Endometrium (tissue), 2 donors: Measurements from ENCODE around the gene KCTD5.
"Not testable (repeated sequence)": the region's sequence is repeated elsewhere in the genome, so short reads cannot be mapped to it uniquely, and the experiment has no call there.

Experiments
- FAIRE-seq: peaks from 2 replicates; lab custom pipeline; 2012; peaks lifted over from hg19 to GRCh38; lab: Jason Lieb, UNC
- donor health status: control.
- donor health status: control.

The KCTD5 gene

DNA sequence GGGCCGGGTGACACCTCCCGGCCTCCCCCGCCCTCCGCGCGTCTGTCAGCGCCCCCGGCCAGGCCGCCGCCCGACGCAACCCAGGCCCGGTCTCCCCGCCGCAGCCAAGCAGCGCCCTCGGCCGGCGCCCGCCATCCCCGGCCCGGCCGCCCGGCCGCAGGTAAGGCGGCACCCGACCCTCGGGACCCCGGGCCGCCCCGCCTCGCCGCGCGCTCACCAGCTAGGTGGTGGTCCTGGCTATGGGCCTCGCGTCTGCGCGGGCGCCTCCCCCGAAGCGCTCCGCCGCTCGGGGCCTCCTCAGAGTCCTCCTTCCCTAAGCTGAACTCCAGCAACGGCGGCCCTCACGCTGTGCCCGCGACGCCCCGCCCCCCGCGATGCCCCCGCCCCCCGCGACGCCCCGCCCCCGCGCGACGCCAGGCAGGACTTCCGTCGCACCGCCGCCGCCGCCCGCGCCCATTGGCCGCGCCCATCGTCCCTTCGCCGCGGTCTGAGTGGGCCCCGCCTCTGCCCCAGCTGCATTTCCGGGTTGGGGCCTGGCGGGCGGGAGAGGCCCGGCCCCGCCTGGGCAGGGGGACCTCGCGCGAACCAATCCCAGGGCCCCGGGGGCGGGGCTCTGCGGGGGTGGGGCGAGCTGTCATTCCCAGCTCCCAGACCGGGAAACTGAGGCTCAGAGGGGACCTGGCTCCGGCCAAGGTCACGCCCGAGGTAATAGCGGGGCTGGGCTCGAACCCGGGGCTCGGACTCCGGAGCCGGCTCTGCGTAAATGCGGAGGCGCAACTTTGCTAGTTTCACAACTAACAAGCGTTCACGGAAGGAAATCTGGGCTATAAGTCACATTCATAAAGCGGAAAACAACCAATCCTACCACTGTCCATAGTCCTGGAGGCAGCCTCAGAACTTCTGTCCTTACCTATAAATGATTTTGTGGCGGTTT lies 9.0 kb upstream of the KCTD5 start:
- no peak for FAIRE-seq

DNA sequence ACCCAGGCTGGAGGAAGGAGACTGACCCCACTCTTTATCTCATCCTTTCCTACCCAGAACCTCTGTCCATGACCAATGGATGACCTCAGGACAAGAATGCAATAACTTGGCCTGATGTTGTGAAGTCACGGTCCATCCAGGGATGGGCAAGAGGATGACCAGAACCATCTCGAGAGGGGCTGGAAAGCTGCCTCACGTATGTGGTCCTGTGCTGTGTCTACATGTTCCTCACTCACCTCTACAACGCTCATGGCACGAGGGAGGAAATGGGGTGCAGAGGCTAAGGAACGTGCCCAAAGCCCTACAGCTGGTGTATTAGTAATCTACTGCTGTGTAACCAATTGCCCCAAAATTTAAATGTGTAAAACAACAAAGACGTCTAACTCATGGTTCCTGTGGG lies 7.3 kb upstream of the KCTD5 start:
- FAIRE-seq, result no peak

GRCh38 chr16:2675714-2676113 lies 6.6 kb upstream of the KCTD5 start:
- FAIRE-seq, result no peak

DNA sequence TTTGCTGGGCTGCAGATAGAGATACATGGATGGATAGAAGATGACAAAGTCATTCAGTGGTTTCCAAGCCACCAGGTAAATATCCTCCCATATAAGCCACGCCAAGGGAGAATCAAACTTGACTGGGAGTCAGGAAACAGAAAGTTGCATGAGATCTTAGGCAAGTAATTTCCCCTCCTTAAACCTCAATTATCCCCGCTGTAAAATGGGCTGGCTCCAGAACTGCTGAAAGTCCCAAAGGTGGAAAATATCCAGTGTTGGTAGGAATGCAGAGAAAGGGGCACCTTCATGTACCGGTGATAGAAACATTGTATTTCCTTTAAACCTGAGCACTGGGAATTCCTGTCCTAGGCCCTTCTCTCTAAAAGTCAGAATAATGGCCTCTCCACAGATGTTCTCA lies 5.4 kb upstream of the KCTD5 start:
- not testable (repeated sequence) for FAIRE-seq

DNA sequence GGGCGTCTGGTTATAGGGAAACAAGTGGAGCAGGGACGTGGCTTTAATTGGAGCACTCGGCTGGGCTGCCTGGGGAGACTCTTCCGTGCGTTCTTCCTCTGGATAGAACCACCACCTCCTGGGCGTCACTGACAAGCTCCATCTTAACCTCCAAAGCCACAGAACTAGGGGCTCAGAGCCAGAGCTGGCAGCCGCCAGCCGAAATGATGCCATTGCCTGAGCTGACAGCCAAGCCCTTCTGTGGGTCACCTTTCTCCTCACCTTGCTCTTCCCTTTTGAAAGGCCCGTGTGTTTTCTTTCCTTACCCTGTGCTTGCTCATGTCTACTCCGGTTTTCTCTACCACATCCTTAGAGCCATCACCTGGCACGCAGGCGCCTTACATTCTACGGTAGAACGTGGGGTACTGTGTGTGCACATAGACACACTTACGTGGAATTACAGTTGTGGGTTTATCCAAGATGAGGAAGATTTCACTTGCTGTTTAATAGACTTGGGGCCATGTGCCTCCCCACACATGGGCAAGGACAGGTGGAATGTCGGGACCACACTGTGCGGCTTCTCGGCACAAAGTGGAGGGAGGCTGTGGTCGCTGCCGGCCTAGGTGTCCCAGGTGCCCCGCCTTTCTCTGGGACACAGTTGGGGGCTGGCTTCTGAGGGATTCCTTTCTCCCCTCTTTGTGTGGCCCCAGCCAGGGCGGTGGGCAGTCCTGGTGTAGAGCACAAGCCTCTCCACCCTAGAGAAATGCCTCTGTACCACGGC lies 3.9 kb upstream of the KCTD5 start:
- FAIRE-seq, result not testable (repeated sequence)

DNA sequence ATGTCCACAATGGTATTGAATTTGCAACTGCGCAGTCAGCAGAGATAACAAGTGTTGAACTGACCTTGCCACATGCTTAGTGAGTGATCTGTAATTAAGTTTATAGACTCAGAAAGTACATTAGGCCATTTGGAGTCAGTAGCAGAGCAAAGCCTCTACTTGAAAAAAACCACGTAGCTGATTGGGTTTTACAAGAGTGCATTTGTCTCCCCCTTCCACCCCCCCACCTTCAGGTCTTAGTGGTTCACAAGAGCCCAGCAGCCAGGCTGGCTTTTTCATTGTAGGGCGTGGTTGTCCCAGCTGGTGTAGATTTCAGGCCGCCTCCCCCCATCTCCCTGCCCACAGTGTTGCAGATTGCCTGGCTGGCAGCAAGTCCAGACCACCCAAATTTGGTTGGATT lies 2.4 kb upstream of the KCTD5 start:
- FAIRE-seq, result not testable (repeated sequence)

DNA sequence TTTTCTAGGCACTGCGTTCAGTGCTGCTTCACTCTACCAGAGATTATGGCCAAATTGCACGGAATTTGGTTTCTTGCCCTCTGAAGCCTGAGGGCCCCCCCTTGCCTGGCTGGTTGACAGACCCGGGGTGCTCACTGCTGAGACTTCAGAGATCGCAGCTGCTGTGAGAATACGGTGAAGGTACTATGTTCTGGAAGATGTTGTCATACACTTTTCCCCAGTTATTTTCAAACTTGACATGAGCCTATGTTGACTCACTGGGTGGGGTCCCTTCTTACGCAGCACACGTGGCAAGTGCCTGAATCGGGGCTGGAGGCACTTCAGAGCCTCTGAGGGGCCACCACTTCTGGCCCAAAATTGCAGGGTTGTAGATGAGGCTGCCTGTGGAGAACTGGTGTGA lies 2.0 kb upstream of the KCTD5 start:
- FAIRE-seq, result not testable (repeated sequence)

DNA sequence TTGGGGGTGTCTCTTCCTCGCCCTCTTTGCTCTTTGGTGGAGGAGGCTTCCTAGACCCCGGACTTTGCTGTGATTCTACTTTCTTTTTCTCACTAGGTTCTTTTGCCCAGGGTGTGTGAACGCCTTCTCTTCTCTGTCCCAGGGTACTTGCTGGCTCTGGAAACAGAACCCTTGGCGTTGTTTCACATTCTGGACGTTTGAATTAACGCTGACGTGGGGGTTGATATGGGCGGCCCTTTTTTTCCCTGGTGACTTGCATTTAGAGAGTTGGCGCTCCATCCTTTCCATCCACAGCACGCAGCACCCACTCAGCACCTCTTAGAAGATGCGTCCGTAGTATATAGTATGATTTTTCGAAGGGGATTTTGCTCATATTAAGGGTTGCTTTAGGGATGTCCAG lies 718 bp downstream of the KCTD5 start:
- FAIRE-seq, result not testable (repeated sequence)

DNA sequence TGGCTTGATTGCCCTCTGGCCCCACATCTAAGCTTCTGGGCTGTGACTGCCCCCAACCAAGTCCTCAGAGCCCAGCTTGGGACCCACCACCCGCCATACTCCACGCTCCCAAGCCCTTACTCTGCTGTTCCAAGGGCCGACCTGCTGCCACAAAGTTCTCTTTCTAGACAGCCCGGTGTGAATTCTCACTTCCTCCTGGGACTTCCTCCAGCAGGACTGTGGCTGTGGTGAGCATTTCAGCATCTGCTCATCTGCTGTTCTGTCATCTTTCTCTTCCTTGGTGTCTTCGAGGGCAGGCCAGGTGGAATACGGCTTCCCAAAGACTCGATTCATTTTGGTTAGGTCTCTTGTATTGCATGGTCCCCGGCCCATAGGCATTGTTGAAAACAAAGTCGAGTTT lies 3.8 kb downstream of the KCTD5 start:
- FAIRE-seq, result not testable (repeated sequence)

- no peak for FAIRE-seq
These were observed 4.7 kb downstream of the KCTD5 start for GRCh38 chr16:2686912-2687507.

- no peak for FAIRE-seq
These were observed 5.4 kb downstream of the KCTD5 start for GRCh38 chr16:2687531-2688308.

DNA sequence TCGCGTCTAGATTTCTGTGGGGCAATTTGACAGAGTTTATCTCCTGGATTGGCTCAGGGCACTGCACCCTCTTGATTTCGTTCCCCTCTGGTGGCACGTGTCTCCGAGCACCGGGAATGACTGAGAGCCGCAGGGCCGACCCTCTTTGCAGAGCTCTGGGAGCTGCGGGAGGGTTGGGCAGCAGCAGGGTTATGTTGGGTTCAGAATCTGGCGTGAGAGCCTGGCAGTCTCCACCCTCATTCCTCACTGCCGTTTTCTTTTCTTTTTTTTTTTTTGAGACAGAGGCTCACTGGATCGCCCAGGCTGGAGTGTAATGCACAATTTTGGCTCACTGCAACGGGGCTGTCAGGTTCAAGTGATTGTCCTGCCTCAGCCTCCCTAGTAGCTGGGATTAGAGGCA lies 7.1 kb downstream of the KCTD5 start:
- not testable (repeated sequence) for FAIRE-seq

DNA sequence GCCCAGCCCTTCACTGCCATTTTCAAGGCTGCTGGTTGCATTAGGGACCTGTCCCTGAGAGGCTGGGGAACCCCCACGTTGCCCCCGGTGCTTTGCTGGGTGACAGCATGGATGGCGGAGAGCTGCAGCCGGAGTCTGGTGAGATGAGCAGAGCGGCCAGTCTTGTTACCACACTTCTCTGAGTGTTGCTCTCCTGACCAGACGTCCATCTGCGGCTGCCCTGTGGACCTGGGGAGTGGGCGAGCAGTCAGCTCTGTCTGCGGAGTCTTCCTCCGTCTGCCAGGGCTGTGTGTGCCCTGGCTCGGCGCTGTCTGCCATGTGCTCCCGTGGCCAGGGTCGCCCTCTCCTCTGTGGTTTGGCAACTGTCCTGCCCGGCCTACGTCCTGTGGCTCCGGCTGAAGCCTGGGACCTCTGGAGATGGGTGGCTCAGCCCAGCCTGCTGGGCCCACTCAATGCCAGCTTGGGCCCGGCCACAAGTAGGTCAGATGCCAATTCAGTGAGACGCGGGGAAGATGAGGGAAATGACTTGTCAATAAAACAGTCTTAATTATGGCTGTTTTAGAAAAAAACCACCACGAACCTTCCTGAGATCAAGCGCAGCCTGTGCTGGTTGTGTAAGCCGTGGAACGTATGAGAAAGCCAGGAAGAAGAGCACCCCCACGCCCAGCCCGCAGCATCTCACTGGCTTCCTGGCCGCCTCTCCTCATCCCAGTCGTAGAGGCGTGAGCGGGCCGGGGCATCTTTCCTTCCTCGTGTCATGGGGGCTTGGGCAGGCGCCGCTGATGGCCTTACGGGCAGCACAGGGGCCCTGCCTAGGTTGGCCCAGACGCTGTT lies 7.9 kb downstream of the KCTD5 start:
- FAIRE-seq, result no peak

DNA sequence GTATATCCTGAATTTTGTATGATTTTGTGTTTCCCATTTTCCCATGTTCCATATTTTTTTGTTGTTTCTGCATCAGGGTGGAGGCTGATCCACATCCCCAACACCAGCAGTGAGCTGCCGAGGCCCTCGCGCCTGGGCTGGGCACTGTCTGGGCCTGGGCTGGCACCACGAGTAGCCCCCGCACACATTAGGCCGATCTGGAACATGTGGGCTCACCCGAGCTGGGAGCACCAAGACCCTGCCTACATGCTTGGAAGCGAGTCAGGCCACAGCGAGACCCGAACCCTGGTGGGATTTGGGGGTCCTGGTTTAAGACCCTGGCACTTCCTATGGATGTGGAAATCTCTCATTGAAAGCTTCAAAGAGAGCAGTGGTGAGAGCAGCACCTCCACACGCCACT lies 8.5 kb downstream of the KCTD5 start:
- FAIRE-seq, result no peak

DNA sequence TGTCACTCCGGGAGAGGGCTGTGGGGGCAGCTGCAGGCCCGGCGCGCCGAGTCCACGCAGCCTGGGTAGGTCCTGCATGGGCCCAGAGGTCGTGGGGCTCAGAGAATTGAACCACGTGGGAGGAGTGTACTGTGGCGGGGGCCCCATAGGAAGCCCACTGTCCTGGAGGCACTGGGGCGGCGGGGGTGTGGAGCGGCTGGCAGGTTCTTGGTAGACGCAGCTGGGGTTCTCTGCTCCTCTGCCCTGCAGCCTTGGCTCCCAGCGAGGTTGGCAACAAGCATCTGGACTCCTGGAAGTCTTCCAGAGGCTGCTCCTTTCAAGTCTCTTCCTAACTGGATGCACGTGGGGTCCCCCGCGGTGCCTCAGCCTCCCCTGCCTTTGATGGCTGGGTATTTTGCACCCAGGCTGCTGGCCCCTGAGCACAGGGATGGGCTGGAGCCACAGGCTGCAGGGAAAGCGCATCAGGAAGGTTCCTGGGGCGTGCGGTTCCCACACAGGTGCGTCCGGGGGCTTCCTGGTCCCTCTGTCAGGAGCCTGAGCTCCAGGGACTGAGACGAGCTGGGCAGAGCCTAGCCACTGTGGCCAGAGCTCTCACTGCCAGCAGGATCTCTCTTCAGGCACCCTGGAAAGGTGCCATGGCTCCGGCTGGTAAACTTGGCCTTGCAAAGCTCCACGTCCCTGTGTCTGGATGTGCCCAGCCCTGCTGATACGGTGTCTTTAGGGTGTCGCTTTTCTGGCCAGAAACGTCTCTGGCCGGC lies 9.3 kb downstream of the KCTD5 start:
- no peak for FAIRE-seq

DNA sequence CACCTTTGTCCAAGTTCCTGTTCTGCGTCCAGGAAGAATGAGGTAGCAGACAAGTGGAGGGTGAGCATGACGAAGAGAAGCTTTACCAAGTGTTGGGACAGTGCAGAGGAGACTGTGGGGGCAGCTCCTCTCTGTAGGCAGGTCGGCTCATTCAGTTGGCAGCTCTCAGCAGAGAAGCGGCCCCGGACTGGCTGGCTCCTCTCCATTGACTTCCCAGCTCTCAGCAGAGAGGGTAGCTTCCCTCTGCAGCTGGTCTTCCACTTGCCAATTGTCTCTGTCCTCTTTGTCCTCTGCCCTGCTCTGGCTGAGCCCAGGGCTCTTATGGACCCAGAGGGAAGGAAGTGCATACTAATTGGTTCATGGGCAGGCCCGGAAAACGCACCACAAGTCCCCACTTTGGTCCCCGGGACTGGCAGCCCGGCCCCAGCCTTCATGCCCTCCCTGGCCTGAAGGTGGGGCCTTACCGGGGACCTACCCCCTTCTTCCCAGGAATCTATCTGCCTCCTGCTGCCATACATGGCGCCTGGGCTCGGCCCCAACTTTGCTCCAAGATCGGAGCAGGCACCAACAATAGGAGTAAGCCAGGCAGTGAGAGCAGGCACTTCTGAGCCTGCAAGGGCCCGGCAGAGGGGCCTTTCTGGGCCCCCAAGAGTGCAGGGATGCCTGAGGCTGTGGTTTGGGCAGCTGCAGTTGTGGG lies 10.1 kb downstream of the KCTD5 start:
- FAIRE-seq, result no peak

DNA sequence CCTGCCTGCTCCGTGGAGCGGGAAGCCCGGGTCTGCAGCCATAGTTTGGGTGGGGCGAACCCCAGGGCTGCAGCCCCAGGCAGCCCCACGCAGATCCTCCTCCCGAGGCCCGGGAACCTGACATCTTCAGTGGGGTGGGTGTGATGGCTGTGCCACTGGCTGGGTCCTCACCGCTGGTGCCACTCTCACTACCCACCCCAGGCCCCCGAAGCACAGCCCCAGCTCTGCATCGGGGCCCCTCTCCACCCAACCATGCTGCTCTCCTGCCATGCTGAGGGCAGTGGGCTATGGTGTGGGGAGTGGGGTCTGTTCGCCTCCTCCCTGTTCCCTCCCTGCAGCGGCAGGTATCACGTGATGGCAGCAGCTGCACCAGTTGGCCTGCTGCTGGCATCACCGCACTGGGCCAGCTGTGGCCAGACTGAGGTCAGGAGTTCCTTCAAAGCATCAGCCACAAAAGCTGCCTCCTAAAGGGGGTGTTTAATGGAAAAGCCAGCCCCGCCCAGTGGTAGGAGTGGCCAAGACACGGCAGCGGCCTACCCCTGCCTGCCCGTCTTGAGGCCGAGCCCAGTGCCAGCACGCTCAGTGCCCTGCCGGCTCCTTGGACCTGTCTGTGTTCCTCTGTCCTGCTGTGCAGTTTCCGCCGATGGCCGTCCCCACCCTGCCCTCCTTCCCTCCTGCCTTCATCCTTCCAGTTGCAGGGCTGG lies 10.8 kb downstream of the KCTD5 start:
- no peak for FAIRE-seq

- FAIRE-seq, result not testable (repeated sequence)
These were observed 14.4 kb downstream of the KCTD5 start for GRCh38 chr16:2696601-2697250.
